Activated B cell treated with CpG ODN at 0.5 μM for 24 hours (primary cell): ENCODE data around the gene STARD10. TPM values are rescaled to one million over a fixed set of nuclear protein-coding genes. Genes with fewer than 3 reads are reported as not detected.

Experiments used
- ATAC-seq: fragments of 200-7000 bp; cut with Tn5 transposase; one replicate; pipeline ENCODE4 v1.10.0; 2021; ENCODE audit warnings: low read depth, mild to moderate bottlenecking, moderate library complexity
- CTCF ChIA-PET: fragments of 350-600 bp; sonication (Branson Sonifier 250); formaldehyde crosslinking; loops from one replicate; lab custom pipeline; 2021; ENCODE audit warnings: antibody characterized with exemption; lab: Charles Lee
- POLR2A ChIA-PET: fragments of 350-600 bp; sonication (Branson Sonifier 250); formaldehyde crosslinking; loops from one replicate; lab custom pipeline; 2021; ENCODE audit warnings: antibody characterized with exemption; lab: Charles Lee
- DNase-seq: peaks from one replicate; pipeline ENCODE4 v3.0.0; 2022
- H3K27ac Mint-ChIP-seq: one replicate; pipeline ENCODE4 v1.8.0; 2020; ENCODE audit warnings: mixed read lengths
- H3K27me3 Mint-ChIP-seq: one replicate; pipeline ENCODE4 v1.8.0; 2021; ENCODE audit warnings: mixed read lengths
- H3K36me3 Mint-ChIP-seq: one replicate; pipeline ENCODE4 v1.8.0; 2021; ENCODE audit warnings: low read depth, mixed read lengths
- H3K4me1 Mint-ChIP-seq: one replicate; pipeline ENCODE4 v1.8.0; 2021; ENCODE audit warnings: mixed read lengths
- H3K4me3 Mint-ChIP-seq: one replicate; pipeline ENCODE4 v1.8.0; 2020; ENCODE audit warnings: mild to moderate bottlenecking, mixed read lengths
- H3K9me3 Mint-ChIP-seq: one replicate; pipeline ENCODE4 v1.8.0; 2020; ENCODE audit warnings: mixed read lengths
- CTCF ChIP-seq: fragments of 200-600 bp; IDR thresholded peaks from one replicate; pipeline ENCODE4 v1.8.0; 2022; ENCODE audit warnings: antibody characterized with exemption, mild to moderate bottlenecking
- intact Hi-C: fragments of 100-400 bp; cut with micrococcal nuclease; formaldehyde crosslinking; loops from one replicate; pipeline ENCODE4 v1.15.1; 2024
- total RNA-seq: library from RNA; stranded (reverse); gene quantifications from 2 replicates; pipeline ENCODE4 v1.2.3, GENCODE V29; 2022

Gene STARD10
- total RNA-seq, 1 donor from 2014 or later: 42.6 TPM

GRCh38 chr11:72719551-72719950 is 74.3 kb downstream of the STARD10 start:
- ATAC-seq (no peak), DNase-seq (no peak)
- peak overlapping the region; percentile 97 for H3K4me3 Mint-ChIP-seq
- peak overlapping the region; percentile 94 for H3K27ac Mint-ChIP-seq
- TF ChIP-seq CTCF: no peak
- CTCF ChIA-PET: interaction anchor here (0.6 kb wide), 1 partner anchor 225 kb away, joined by 4 read pairs; no protein-coding TSS in a partner anchor
- H3K27me3 Mint-ChIP-seq: no peaks in the 10 kb centered on the region
- intact Hi-C loops: no loop called here
- peaks cover 75% of the 10 kb centered on the region for H3K4me1 Mint-ChIP-seq
- H3K36me3 Mint-ChIP-seq: peaks cover 48% of the 10 kb centered on the region
- POLR2A ChIA-PET: no interaction called here
- H3K9me3 Mint-ChIP-seq: no peaks in the 10 kb centered on the region

- ATAC-seq (no peak), DNase-seq (no peak)
- intact Hi-C loops: no loop called here
- Mint-ChIP-seq H3K36me3 (peaks cover 50% of the 10 kb centered on the region), H3K4me3 (peak overlapping the region; percentile 97), H3K27me3 (no peaks in the 10 kb centered on the region), H3K9me3 (no peaks in the 10 kb centered on the region), H3K4me1 (peaks cover 75% of the 10 kb centered on the region), H3K27ac (peak overlapping the region; percentile 94)
- TF ChIP-seq CTCF: no peak
- ChIA-PET POLR2A (no interaction called here), CTCF (interaction anchor here (0.6 kb wide), 1 partner anchor 224 kb away, joined by 4 read pairs; no protein-coding TSS in a partner anchor)
These were observed 74.7 kb downstream of the STARD10 start for GRCh38 chr11:72719144-72719543.

GRCh38 chr11:72718101-72718501 is 75.7 kb downstream of the STARD10 start:
- intact Hi-C loops: no loop called here
- DNase-seq (no peak), ATAC-seq (no peak)
- Mint-ChIP-seq H3K27ac (peak overlapping the region; percentile 94), H3K4me1 (peaks cover 67% of the 10 kb centered on the region), H3K4me3 (no peak overlapping the region), H3K9me3 (no peaks in the 10 kb centered on the region), H3K27me3 (no peaks in the 10 kb centered on the region), H3K36me3 (peaks cover 45% of the 10 kb centered on the region)
- POLR2A ChIA-PET: interaction anchor here (0.5 kb wide), 1 partner anchor 16 kb away, joined by 3 read pairs; no protein-coding TSS in a partner anchor
- CTCF ChIA-PET: no interaction called here
- no peak for TF ChIP-seq CTCF

GRCh38 chr11:72716788-72717435 is 76.9 kb downstream of the STARD10 start:
- intact Hi-C loops: no loop called here
- POLR2A ChIA-PET: no interaction called here
- Mint-ChIP-seq H3K27me3 (no peaks in the 10 kb centered on the region), H3K9me3 (no peaks in the 10 kb centered on the region), H3K27ac (no peak overlapping the region), H3K4me3 (no peak overlapping the region), H3K4me1 (peaks cover 58% of the 10 kb centered on the region), H3K36me3 (peaks cover 48% of the 10 kb centered on the region)
- CTCF ChIA-PET: interaction anchor here (1.4 kb wide), 1 partner anchor 9 kb away, joined by 6 read pairs; no protein-coding TSS in a partner anchor
- DNase-seq (no peak), ATAC-seq (no peak)
- TF ChIP-seq CTCF: no peak

GRCh38 chr11:72716290-72716689 is 77.6 kb downstream of the STARD10 start:
- no peak for DNase-seq
- peaks cover 45% of the 10 kb centered on the region for H3K36me3 Mint-ChIP-seq
- intact Hi-C loops: no loop called here
- ATAC-seq: no peak
- no peaks in the 10 kb centered on the region for H3K27me3 Mint-ChIP-seq
- no peak overlapping the region for H3K4me3 Mint-ChIP-seq
- H3K4me1 Mint-ChIP-seq: peaks cover 52% of the 10 kb centered on the region
- H3K9me3 Mint-ChIP-seq: no peaks in the 10 kb centered on the region
- no peak for TF ChIP-seq CTCF
- ChIA-PET CTCF (interaction anchor here (1.4 kb wide), 1 partner anchor 9 kb away, joined by 6 read pairs; no protein-coding TSS in a partner anchor), POLR2A (no interaction called here)
- H3K27ac Mint-ChIP-seq: no peak overlapping the region
